Measurements from ENCODE around the gene SHISAL2A. TPM values are rescaled to one million over a fixed set of nuclear protein-coding genes. Genes with fewer than 3 reads are reported as not detected.

The SHISAL2A gene
- polyA plus RNA-seq, 1 of the 3 experiments (the other 2 are of a cell fraction) = 0.07 TPM

GRCh38 chr1:52621950-52622349, 11.0 kb upstream of the SHISAL2A start:
- no peak overlapping the region for H3K4me3 ChIP-seq (ENCODE audit: low read depth in 2 of 2, low read length in 1 of 2)
- H3K9me2 ChIP-seq = no peaks in the 10 kb centered on the region
- 0 out of 2 replicates have a peak, but pooled peaks cover 15% of the 10 kb centered on the region for H3K9me3 ChIP-seq
- no peak overlapping the region for H3K9ac ChIP-seq
- no peak overlapping the region for H3K4me2 ChIP-seq
- no peak overlapping the region for H3K27ac ChIP-seq (ENCODE audit: low read depth in 2 of 2, low read length in 1 of 2)
- no peaks in the 10 kb centered on the region for H3F3A ChIP-seq (replicated peaks; ENCODE audit: insufficient read depth)
- no peaks in the 10 kb centered on the region for H3K27me3 ChIP-seq (ENCODE audit: insufficient read depth)
- CTCF ChIA-PET = no interaction called here
- no peaks in the 10 kb centered on the region for H4K20me1 ChIP-seq (ENCODE audit: insufficient read depth)
- no peaks in the 10 kb centered on the region for H3K4me1 ChIP-seq (ENCODE audit: control insufficient read depth in 1 of 2, insufficient read depth in 2 of 2, low read depth in 1 of 2, low read length in 1 of 2)
- POLR2A ChIA-PET = no interaction called here
- no peaks in the 10 kb centered on the region for H3K79me2 ChIP-seq (ENCODE audit: insufficient read depth)
- TF ChIP-seq JUND (IDR thresholded peaks at IDR 0.05) (no peak), RCOR1 (IDR thresholded peaks at IDR 0.05; ENCODE audit: low read length) (no peak), REST (IDR thresholded peaks at IDR 0.05; ENCODE audit: low read depth, low read length) (no peak), ZBTB33 (IDR thresholded peaks at IDR 0.05; ENCODE audit: borderline replicate concordance, low read depth) (no peak), MAX (IDR thresholded peaks at IDR 0.05; ENCODE audit: low read depth) (no peak), ELF1 (IDR thresholded peaks at IDR 0.05) (no peak), SIN3A (IDR thresholded peaks at IDR 0.05; ENCODE audit: borderline replicate concordance, low read depth, low read length) (no peak)
- WGBS (ENCODE audit: low lambda C conversion rate) = 46% methylated on average over 2 of the region's 2 CpGs
- H2AFZ ChIP-seq (ENCODE audit: low read depth) = no peak overlapping the region
- no peaks in the 10 kb centered on the region for H3K36me3 ChIP-seq (replicated peaks in 1 of 2; ENCODE audit: control insufficient read depth in 1 of 2, insufficient read depth in 2 of 2, low read length in 1 of 2)
- DNase-seq = no peak

- H3F3A ChIP-seq (replicated peaks; ENCODE audit: insufficient read depth) = no peaks in the 10 kb centered on the region
- POLR2A ChIA-PET = no interaction called here
- H3K27ac ChIP-seq (ENCODE audit: low read depth in 2 of 2, low read length in 1 of 2) = no peak overlapping the region
- WGBS (ENCODE audit: low lambda C conversion rate) = 61% methylated on average over 3 of the region's 3 CpGs
- H4K20me1 ChIP-seq (ENCODE audit: insufficient read depth) = no peaks in the 10 kb centered on the region
- no peak overlapping the region for H3K4me2 ChIP-seq
- no peak for DNase-seq
- 0 out of 2 replicates have a peak, but pooled peaks cover 15% of the 10 kb centered on the region for H3K9me3 ChIP-seq
- H3K79me2 ChIP-seq (ENCODE audit: insufficient read depth) = no peaks in the 10 kb centered on the region
- no peak overlapping the region for H3K4me3 ChIP-seq (ENCODE audit: low read depth in 2 of 2, low read length in 1 of 2)
- no peaks in the 10 kb centered on the region for H3K27me3 ChIP-seq (ENCODE audit: insufficient read depth)
- no peaks in the 10 kb centered on the region for H3K4me1 ChIP-seq (ENCODE audit: control insufficient read depth in 1 of 2, insufficient read depth in 2 of 2, low read depth in 1 of 2, low read length in 1 of 2)
- TF ChIP-seq USF1 (IDR thresholded peaks at IDR 0.05; ENCODE audit: borderline replicate concordance, low read depth) (no peak), RAD21 (IDR thresholded peaks at IDR 0.05; ENCODE audit: low read length) (no peak), USF2 (IDR thresholded peaks at IDR 0.05; ENCODE audit: borderline replicate concordance, low read depth, low read length) (no peak), CHD2 (IDR thresholded peaks at IDR 0.05; ENCODE audit: low read length, partially characterized antibody) (no peak), TAF1 (IDR thresholded peaks at IDR 0.05; ENCODE audit: borderline replicate concordance, low read depth, low read length) (no peak), RCOR1 (IDR thresholded peaks at IDR 0.05; ENCODE audit: low read length) (no peak), NRF1 (IDR thresholded peaks at IDR 0.05; ENCODE audit: low read depth, low read length) (no peak), SIN3A (IDR thresholded peaks at IDR 0.05; ENCODE audit: borderline replicate concordance, low read depth, low read length) (no peak), GABPA (IDR thresholded peaks at IDR 0.05; ENCODE audit: low read depth) (no peak), FOXM1 (IDR thresholded peaks at IDR 0.05; ENCODE audit: low read depth) (no peak), FOXJ3 (CRISPR knock-in tag; IDR thresholded peaks at IDR 0.05) (no peak), GATA2 (CRISPR knock-in tag; IDR thresholded peaks at IDR 0.05) (no peak), TCF12 (IDR thresholded peaks at IDR 0.05) (no peak), ZBTB33 (IDR thresholded peaks at IDR 0.05; ENCODE audit: borderline replicate concordance, low read depth) (no peak), EZH2phosphoT487 (IDR thresholded peaks at IDR 0.05; ENCODE audit: borderline replicate concordance, low read depth) (no peak), ELF1 (IDR thresholded peaks at IDR 0.05) (no peak)
- no peak overlapping the region for H2AFZ ChIP-seq (ENCODE audit: low read depth)
- no peak overlapping the region for H3K9ac ChIP-seq
- H3K9me2 ChIP-seq = no peaks in the 10 kb centered on the region
- CTCF ChIA-PET = no interaction called here
- no peaks in the 10 kb centered on the region for H3K36me3 ChIP-seq (replicated peaks in 1 of 2; ENCODE audit: control insufficient read depth in 1 of 2, insufficient read depth in 2 of 2, low read length in 1 of 2)
Measured at GRCh38 chr1:52623812-52624211, 9.2 kb upstream of the SHISAL2A start.

Measured in SK-N-SH (cell line).